ENCODE results near the gene UNC13B.

DNA sequence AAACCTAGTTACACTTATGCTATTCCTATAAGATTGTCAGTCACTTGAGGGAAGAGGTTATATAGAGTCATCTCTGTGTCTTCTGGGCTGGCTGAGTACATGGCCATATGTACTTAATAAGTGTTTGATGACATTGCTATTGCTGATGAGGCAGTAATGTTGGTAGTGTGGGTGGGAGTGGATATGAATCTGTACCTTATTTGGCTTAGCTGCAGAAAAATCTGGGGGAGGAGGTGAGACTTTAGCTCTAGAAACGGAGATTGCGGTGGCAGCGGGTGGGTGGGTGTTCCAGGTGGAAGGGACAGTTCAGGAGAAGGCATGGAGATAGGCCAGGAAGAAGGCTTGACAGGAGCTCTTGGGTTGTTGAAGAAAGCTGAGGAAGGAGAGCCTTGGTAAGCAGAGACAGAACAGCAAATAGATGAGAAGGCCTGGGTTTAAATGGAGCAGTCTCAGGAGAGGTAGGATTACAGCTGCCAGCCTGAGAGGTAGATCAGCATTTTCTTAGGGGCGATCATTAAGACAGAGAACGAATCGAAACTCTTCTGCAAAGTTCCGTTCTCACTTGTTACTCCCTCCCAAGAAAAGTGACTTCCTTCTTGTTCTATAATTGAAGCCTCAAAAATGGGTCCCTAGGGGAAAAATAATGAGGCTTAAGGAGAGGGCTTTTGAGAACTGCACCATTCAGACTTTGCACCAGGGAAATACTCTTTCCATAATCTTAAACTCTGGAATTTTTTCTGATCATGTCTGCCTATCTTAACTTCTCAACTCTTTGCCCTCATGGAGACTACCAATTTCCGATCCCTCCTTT, 160.5 kb downstream of the UNC13B start:
- no peak for TF ChIP-seq POLR2A (IDR thresholded peaks at IDR 0.05)
- TF ChIP-seq, protein P1, sequence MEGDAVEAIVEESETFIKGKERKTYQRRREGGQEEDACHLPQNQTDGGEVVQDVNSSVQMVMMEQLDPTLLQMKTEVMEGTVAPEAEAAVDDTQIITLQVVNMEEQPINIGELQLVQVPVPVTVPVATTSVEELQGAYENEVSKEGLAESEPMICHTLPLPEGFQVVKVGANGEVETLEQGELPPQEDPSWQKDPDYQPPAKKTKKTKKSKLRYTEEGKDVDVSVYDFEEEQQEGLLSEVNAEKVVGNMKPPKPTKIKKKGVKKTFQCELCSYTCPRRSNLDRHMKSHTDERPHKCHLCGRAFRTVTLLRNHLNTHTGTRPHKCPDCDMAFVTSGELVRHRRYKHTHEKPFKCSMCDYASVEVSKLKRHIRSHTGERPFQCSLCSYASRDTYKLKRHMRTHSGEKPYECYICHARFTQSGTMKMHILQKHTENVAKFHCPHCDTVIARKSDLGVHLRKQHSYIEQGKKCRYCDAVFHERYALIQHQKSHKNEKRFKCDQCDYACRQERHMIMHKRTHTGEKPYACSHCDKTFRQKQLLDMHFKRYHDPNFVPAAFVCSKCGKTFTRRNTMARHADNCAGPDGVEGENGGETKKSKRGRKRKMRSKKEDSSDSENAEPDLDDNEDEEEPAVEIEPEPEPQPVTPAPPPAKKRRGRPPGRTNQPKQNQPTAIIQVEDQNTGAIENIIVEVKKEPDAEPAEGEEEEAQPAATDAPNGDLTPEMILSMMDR (IDR thresholded peaks at IDR 0.05), result no peak

Data from body of pancreas (tissue), 4 donors.